GM19043 (cell line): ENCODE results near the gene GLRX.

ENCODE experiments used
- ATAC-seq: cut with Tn5 transposase; IDR thresholded peaks from one replicate; pipeline ENCODE4 v1.9.1; 2021; ENCODE audit warnings: low read depth; ENCODE audit not compliant: unreplicated experiment

GLRX gene

DNA sequence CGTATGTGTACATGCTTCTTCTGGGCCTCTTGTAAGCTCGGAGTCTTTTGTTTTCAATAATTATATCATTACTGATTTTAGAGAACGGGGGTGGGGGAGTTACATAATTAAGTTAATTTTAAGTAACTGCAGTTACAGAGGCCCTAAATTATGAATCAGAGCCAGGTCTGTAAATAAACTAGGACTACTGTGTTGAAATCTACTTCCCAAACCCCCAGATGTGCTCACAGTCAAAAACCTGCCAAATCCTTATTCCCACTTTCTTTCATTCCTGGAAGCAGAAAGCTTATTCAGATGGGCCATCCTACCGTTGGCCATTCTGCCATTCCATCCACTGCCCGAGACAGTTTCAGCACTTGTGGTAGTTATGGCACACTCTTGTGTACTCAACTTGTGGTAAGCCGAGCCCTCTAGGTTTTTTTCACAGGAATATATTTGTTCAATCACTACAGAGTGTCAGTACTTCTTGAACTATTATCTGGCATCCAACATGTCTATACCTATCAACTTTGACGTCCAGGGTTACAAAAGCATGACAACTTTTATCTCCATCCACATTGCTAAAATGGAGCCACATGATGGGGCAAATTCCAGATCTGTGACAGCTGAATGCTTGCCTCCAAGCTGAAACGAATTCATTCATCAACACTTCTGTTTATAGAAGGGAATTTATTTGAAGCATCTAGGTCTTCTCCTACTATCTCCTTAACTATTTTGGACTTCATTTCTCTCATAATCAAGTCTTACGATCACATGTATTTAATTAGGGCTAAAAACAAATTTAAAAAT, 37.8 kb downstream of the GLRX start:
- ATAC-seq: no peak

DNA sequence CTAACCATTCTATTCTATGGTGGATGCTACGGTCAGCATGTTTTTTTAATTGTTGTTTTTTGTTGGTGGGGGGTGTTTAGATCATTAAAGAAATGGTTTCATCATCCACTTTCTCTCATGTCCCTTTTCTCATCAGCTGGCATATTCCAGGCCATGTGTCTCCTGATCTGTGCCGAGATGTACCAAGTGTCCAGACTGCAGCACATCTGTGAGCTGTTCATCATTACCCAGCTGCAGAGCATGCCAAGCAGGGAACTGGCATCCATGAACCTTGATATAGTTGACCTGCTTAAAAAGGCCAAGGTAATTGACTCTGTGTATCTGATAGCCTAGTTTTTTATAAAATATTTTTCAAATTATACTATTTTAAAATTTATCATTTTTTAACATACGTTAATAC, 38.9 kb downstream of the GLRX start:
- no peak for ATAC-seq

DNA sequence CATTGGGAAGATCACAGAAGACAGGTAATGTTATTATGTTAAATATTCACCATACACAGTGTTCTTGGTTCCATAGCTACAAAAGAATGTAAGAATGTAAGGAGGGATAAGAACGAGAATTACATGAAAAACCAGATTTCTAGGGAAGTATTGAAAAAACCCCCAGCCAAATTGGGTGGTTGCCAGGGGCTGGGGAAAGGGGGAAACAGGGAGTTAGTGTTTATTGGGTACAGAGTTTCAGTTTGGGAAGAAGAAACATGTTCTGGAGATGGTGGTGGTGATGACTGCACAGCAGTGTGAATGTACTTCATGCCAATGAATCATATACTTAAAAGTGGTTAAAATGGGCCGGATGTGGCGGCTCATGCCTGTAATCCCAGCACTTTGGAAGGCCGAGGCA, 40.3 kb downstream of the GLRX start:
- no peak for ATAC-seq

DNA sequence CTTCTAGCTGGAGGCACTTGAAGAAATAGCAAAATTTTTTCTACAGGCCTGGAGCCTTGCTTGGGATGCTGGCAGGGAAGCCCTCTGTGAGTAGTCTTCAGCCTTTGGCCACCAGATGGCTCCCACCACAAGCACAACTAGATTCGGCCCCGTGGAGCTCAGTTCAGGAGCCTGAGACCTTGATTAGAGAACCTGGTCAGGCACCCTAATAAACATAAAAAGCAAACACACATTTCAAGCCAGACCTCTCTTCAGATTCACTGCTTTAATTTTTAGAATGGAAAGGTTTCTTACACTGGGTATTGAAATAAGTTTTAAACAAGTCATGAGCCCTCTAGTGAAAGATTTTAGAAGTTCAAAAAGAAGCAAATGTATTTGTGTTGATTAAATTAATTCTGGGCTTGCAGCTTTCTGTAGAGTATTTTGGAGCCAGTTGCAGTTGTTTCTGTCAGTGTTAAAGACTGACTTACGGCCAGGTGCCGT, 41.4 kb downstream of the GLRX start:
- peak; percentile 95 for ATAC-seq

DNA sequence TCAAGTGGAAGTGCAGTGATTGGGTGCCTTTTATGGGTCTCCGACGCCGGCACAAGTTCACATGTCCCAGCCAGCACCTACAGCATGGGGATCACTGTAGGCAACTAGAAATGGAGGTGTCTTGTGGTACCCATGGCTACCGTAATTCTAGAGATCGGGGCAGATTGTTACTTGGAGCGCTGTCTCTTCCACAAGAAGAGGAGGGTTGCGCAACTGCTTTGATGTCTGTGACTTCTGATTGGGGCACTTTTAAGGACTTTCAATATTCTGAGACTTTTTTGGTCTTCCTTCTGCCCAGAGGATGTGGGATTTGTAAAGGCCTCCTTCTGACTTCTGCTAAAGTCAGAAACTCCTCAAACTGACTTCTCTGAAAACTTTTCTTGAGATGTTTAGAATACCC, 41.9 kb downstream of the GLRX start:
- ATAC-seq: no peak

DNA sequence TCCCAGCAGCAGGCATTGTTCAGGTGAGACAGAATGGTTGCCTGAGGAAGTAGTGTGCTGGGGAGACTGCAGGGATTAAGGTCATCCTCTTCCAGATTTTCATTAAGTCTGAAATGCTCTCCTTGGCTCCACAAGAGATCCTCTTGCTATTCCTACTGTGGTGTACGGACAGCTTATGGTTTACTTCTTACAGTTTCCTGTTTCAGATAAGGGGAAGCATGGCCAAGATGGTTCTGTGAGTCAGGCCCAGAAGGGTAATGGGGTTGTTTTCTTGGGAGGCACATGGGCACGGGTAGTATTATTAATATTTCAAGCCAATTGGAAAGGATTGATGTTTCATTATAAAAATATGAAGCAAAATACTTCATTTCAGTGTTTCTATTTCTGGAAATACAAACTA, 42.9 kb downstream of the GLRX start:
- no peak for ATAC-seq

DNA sequence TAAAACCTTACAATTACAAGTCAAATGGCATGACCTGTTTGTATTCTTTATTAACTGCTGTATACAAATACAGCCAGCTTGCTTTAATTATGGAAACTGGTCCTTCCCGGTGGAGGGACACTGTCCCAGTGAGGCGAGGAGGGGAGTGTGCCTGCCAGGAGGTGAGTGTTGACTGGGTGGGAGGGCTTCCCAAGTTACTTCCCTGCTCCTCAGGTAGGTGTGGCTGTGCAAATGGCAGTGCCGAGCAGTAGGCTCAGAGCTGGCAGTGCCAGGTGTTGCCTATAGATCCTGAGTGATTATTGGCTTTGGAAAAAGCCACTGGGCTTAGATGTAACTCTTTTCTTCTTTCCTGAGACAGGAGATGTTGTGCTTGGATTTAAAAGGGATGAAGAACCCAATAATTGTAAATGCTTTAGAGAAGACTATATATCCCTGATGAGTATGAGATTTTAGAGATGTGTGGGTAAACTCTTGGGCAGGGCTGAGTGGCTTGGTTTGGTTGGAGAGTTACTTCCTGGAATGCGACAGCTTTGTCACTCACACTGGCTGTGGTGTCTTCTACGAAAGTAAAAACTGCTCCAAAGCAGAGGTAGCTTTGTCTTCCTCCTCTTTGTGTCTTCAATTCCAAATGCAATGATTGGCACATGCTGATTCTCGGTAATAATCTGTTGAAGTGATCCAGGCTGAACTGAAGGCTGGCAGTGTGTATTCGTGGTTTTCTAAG, 43.7 kb downstream of the GLRX start:
- ATAC-seq: no peak

DNA sequence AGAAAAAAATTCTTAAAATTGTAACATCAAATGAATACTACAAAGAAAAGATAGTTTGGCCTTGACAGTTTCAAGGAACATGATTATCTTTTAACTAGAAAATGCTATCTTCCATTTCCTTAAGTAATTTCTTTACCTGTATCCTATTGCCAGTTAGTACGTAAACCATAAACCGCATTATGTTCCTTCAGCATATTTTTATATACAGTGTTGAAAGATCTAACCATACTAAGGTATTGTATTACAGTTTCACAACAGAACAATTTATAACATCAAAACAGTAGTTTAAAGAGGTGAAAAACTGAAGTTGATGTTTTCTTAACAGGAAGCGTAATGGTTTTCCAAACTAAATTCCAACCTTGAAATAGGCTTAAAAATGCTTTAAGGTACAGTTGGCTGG, 45.1 kb downstream of the GLRX start:
- no peak for ATAC-seq

DNA sequence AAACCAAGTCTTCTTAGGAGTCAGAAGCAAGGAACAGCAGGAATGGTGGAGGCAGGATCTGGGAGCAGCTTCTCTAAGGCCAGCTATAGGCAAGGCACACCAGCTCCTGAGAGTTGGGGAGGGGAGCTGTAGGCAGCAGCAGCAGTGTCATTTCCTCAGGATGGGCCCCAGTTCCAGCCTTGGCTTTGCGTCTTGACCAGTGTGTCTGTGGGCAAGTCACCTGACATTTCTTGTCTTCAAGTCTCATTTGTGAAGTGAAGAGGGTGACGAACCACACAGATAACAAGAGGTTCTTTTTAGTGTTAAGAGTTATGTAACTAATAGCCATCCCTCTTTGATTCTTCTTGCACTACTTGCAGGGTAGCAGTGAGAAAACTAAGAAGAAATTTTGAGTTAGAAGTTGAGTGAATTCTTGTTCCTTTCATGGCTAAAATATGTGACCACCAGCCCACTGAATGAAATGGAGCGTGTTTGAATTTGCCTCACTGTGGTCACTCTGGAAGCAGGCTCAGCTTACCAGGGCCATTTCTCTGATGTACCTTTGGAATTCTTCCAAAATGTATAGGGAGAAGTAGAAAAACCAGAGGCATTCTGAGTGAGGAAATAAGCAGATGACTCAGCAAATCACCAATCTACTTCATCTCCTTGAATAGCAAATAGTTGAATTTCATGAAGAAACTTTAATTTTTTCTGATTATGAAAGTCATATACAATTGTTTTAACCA, 49.0 kb downstream of the GLRX start:
- ATAC-seq: no peak

DNA sequence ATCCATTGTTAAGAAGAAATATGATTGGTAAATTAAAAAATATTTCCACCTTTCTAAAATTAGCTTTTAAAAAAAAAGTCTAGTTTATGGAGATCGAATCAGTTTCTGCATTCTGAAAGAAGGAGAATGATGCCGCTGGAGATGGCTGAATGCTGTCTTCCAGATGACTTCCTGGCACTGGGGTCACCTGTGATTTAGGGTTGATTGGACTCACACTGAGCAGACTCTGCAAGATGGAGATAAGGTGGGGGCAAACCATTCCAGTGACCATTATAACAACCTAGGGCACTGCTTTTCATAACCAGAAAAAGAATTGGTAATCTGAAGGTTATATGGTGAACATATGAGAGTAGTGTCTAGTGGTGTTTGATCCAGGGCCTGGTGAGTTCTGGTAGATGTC, 50.6 kb downstream of the GLRX start:
- no peak for ATAC-seq

DNA sequence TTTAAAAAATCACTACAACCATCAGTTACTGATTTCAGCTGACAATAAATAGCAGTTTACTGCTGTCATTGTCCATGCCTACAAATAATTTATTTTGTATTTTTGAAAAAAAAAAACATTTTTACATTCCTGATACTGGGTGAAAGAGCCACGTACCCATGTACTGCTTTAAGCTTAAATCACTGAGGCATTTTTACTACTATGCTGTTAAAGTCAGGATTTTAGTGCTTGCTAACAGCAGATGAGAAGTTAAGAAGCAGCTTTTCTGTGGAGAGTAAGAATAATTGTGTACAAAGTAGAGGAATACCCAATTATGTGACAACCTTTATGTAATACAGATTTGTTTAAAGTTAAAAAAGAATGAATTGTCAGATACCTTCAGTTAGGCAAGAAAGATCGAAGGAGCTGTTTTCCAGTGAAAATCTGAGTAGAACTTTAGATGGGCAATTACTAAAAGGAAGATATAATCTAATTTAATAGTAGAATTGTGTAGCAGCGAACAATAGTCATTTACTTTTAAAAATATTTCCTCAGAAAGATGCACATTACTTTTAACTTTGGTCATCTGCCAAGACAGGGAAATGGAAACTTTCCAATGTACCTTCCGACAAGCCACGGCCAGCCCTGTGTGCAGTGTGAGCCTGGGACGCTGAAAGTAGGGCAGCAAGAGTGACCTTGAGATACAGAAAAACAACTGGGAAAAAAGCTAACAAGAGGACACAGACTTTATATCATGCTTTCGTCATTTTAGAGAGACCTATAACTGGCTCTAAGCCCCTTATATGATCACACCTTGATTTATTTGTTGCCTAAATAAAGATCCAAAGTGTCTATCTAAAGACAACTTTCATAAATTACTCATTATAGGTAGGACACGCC, 51.5 kb downstream of the GLRX start:
- no peak for ATAC-seq

DNA sequence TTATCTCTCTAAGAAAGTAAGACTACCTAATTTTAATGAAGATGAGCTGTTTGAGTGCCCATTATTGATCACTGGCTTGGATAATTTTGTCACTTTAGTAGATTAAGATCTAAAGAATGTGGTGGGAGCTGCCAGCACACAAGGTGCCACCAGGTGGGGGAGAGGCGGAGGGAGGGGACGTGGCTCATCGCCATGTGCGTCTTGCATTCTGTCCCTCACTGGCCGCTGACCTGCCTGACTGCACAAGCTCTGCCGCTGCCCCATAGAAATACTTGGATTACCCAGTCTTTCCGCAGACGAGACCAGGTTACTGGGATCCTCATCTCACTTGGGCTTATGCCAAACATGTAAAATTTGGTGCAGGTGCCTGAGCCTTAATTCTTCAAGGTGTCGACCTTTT, 53.8 kb downstream of the GLRX start:
- ATAC-seq: no peak

DNA sequence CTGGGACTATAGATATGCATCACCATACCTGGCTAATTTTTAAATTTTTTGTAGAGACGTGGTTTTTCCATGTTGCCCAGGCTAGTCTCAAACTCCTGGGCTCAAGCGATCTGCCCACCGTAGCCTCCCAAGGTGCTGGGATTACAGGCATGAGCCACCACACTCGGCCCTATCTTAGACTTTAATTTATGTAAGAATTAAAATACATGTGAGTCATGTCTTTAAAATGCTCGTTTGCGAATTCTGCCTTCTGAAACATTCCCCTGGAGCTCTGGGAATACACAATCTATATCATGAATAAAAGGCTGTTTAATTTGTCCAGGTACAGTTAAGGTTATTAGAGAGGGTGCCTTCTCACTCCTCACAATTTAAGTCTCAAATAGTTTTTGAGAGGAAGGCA, 58.6 kb downstream of the GLRX start:
- no peak for ATAC-seq
